SIG-M5 treated with dmso at 0.1 percent for 504 hours (cell line): ENCODE results near the gene FIGN.

Experiments used
- DNase-seq: peaks from one replicate; lab custom pipeline; 2025; ENCODE audit not compliant: unreplicated experiment; lab: John Stamatoyannopoulos, UW

The FIGN gene

DNA sequence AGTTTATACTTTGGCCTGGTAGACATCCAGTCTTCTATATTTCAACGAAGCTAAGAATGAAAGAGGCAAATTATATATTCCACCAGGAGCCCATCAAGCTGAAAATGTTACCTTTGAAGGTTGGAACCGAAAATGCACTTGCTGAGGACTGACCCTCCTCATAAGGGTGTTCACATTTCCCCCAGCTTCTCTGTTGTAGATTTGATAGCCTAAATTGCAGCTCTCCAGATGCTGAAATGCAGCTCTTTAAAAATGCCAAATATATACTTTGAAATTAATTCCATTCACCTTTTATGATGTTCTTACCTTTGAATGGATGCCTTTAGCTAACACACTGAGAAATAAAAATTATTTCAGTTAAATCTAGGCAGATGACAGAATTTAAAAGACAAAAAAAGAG, 1.8 kb upstream of the FIGN start:
- DNase-seq, result no peak

GRCh38 chr2:163737190-163737439, 1.3 kb upstream of the FIGN start:
- DNase-seq, result no peak

- no peak for DNase-seq
Observed at GRCh38 chr2:163736433-163737189, 803 bp upstream of the FIGN start.

- no peak for DNase-seq
Observed at GRCh38 chr2:163734881-163735684, 725 bp downstream of the FIGN start.

DNA sequence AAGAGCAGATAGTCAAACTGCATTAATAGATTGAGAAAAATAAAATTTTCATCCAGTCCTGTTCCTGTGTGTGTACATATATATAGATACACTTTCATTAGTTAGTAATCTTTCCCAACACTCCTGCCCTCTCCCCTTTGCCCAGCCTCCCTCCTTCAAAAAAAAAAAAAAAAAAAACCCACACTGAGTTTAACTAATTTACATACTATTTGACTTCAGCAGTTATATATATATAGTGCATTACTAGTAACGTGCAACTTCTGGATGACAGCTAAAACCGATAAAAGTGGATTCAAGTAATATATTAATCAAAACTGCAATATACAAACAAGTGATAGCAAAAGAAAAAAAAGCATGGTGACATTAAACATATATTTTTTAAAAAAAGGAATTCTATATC, 1.4 kb downstream of the FIGN start:
- DNase-seq, result no peak

DNA sequence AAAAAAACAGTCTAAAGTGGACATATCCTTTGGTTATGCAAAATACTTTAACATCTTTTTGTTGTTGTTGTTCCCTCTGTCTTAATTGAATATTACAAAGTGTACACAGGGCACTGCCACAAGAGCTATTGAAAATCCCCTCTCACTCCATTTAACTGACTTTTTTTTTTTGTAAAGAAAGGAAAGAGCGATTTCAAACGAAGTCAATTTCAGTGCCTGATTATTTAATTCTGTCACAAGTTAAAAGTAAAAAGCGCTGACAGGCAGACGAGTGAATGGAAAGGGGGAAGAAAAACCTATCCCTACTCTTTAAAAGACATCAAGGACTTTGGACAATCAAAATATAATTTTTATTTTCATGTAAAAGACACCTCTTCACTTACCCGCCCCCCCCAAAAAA, 1.9 kb downstream of the FIGN start:
- DNase-seq, result no peak

- DNase-seq, result no peak
Observed at GRCh38 chr2:163733301-163733938, 2.4 kb downstream of the FIGN start.

DNA sequence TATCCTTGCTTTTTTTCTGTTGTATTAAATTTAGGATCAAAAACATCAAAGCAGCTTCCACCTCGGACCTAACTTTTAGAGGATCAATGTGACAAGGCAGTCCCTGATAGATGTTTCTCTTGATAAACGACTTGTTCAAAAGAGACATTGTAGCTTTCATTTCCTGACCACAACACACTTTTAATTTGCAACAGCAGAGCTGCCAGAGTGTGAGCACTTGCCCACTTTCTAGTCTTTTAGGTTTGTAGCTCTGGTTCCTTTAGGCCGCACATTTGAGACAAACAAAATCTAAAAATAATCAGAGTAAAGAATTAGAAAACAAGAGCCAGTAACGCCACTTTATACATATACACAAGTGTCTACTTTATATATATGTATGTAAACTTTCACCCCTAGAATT, 3.1 kb downstream of the FIGN start:
- no peak for DNase-seq

DNA sequence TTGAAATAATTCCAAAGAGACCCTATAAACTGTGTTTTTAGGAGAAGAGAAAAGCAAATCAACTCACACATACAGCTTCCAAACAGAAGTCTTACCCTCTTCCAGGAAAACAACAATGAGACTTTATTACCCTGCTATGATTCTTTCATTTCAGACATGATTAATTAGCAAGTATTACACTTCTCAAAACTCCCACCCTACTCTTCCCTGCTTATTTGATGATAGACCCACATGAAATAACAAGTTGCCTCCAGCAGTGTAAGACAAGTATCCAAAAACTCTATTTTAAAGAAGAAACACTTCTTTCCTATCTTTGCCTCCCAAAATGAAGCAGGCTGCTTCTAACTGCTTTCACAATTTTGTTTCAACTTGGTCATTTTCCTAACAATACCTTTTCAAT, 4.1 kb downstream of the FIGN start:
- no peak for DNase-seq

DNA sequence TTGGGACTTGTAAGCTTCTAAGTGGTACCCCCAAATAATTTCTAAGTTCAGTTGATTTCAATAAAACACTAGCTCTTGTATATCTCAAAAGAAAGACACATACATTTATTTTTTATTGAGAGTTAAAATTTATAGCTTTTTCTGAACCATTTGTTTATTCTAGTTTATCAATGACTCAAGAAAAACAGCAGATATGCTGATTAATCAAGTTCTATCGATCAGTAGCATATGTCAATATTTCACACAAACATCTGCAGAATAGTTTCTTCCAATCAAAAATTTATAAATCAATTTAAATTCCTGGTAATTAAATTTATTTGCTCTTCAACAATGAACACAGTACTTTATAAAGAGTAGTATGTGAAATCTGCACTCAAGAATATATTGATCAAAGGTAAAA, 5.3 kb downstream of the FIGN start:
- DNase-seq, result no peak

GRCh38 chr2:163729636-163730273, 6.1 kb downstream of the FIGN start:
- no peak for DNase-seq

DNA sequence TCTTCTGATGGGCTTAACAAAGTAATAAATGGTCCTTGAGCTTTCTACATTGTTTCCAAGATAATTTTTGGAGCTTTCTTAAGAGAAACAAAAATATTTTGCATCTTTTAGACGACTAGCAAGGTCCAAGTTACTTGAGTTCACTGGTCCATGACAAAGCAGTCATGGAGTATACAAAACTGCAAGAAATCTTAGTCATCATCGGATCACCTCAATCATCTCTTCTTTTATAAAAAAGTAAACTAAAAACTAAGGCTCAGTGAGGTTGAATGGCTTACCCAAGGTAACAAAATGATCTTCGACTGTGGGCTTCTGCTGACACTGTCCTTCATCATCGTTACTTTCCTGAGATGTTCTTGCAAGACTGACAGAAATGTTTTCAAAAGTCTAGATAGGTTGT, 11.9 kb downstream of the FIGN start:
- DNase-seq, result no peak

GRCh38 chr2:163723348-163723747, 12.5 kb downstream of the FIGN start:
- DNase-seq, result no peak

DNA sequence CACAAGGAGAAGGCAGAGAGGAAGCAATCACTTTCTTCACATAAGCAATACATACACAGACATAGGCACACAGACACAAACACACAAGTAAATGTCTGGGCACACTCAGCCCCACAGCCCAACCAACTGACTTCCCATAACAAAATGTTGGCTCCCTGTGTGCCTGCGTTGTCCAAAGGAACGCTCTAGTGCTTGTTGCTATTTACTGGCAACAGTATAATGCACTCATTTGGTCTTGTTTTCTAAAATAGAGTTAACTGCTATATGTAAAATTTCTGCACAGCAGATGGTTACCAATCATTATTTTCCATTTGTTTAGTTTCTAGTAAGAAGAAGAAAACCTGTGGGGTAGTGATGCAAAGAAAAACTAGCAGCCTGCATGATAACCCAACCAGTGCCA, 16.5 kb downstream of the FIGN start:
- DNase-seq, result no peak

DNA sequence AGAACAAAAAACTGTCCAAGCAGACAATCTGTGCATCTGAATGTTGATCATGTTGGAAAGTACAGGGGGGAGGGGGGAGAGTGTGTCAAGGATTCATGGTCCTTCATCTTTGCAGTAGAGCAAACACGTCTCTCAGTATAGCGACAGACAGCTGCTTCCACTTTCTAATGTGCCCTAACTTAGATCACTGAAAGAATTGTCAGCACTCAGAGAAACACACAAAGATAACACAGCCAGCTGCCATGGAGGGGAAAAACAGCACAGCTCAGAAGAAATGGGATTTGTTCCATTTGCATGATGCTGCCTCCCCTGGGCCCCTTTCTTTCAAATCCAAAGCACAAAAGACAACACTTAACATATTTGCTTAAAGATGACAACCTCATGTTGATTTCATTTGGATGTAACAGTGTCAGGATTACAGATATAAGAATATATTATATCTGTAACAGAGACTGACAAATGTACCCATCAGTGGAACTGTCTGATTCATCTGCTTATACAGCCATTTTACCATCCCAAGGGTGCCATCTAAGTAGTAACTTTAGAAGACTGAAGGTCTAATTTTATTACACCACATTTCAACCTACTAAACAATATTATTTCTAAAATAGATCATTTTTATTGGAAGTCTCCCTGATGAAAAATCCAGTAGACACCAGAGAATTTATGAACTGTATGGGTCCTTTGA, 17.7 kb downstream of the FIGN start:
- no peak for DNase-seq

DNA sequence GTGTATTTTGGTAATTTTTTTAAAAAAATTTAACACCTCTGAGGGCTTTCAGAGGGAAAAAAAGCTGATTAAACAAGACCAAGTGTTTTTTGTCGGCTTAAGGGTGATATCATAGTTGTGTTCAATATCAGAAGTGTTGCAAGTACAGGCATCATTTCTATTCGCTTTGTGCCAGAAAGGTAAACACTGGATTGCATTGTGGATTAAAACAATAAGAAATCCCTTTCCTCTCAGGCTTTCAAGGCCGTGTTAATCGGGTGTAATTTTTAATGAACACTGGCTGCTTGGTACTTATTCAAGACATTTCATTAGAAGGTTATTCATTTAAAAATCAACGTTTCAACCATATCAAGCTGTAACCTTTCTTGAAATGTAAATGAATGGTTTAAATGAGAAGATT, 18.3 kb downstream of the FIGN start:
- DNase-seq, result no peak

- DNase-seq, result no peak
Observed at GRCh38 chr2:163716101-163716500, 19.7 kb downstream of the FIGN start.

GRCh38 chr2:163715668-163716067, 20.1 kb downstream of the FIGN start:
- DNase-seq, result no peak

- no peak for DNase-seq
Observed at GRCh38 chr2:163715199-163715598, 20.6 kb downstream of the FIGN start.

DNA sequence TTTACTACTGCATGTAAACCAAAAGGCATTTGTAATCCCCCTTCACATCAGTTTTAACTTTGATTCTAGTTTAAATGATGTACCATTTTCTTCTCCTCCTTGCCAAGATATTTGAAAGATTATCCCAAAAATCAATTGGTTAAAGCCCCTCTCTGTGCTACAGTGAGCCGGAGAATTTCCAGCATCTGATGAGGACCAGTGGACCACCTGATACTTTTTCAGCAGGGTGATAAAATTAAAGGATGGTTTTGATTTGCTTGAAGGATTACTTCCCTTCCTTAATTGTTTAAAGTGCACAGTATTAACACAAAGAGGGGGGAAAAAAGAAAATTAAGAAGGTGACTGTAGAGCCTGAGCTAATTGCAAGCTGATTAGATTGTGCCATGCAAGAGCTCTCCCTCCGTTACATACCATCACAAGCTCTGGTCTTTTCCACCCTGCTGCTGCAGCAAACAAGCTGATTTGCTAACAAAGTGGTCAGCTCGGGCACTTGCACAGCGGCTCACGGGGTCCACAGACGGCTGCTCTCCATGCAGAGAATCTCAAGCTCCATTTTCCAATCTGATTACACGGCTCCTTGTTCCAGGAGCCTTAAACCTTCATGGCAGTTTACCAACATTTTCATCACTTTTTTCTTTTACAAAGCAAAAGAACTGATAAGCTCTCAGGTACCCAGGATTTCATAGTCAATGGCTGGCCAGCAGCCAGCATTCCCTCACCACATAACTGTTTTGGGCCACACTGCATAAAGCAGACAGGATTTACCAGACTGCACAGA, 22.1 kb downstream of the FIGN start:
- no peak for DNase-seq

GRCh38 chr2:163711699-163712098, 24.1 kb downstream of the FIGN start:
- no peak for DNase-seq
